Measurements from ENCODE around the gene C1GALT1.

GRCh38 chr7:7294911-7295310, 112.6 kb downstream of the C1GALT1 start:
- TF ChIP-seq, protein P1, sequence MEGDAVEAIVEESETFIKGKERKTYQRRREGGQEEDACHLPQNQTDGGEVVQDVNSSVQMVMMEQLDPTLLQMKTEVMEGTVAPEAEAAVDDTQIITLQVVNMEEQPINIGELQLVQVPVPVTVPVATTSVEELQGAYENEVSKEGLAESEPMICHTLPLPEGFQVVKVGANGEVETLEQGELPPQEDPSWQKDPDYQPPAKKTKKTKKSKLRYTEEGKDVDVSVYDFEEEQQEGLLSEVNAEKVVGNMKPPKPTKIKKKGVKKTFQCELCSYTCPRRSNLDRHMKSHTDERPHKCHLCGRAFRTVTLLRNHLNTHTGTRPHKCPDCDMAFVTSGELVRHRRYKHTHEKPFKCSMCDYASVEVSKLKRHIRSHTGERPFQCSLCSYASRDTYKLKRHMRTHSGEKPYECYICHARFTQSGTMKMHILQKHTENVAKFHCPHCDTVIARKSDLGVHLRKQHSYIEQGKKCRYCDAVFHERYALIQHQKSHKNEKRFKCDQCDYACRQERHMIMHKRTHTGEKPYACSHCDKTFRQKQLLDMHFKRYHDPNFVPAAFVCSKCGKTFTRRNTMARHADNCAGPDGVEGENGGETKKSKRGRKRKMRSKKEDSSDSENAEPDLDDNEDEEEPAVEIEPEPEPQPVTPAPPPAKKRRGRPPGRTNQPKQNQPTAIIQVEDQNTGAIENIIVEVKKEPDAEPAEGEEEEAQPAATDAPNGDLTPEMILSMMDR (IDR thresholded peaks at IDR 0.05) = no peak
- TF ChIP-seq POLR2A (IDR thresholded peaks at IDR 0.05) (no peak), EP300 (IDR thresholded peaks at IDR 0.05; ENCODE audit: low read depth) (no peak)
